GM12878 (cell line): ENCODE measurements around the gene SLC34A1. TPM values are rescaled to one million over a fixed set of nuclear protein-coding genes. Genes with fewer than 3 reads are reported as not detected.
A peak's percentile ranks its signal among the peaks of the same experiment; 100 is the strongest.

Experiments
- ASH2L ChIP-seq: fragments of 300-600, 200-600 bp; sonication (generic); IDR thresholded peaks from 2 replicates; pipeline ENCODE4 v1.6.1; 2017; ENCODE audit warnings: low read depth, mild to moderate bottlenecking, borderline replicate concordance
- ATF3 ChIP-seq: IDR thresholded peaks from 2 replicates; pipeline ENCODE4 v1.6.1; 2011; ENCODE audit warnings: low read depth, mild to moderate bottlenecking, low read length, moderate library complexity, borderline replicate concordance; ENCODE audit errors: extremely low read depth
- CUX1 ChIP-seq: IDR thresholded peaks from 2 replicates; pipeline ENCODE4 v1.6.1; 2012; ENCODE audit warnings: improper control_type of control experiment, low read depth, low read length; ENCODE audit not compliant: insufficient replicate concordance
- ELK1 ChIP-seq: IDR thresholded peaks from 2 replicates; pipeline ENCODE4 v1.6.1; 2012; ENCODE audit warnings: low read depth, low read length, improper control_type of control experiment
- ETV6 ChIP-seq, 2 experiments: fragments of 450-650 bp in 1 of 2; IDR thresholded peaks in 1 of 2; conservative IDR thresholded peaks in 1 of 2; 2 replicates each; pipeline ENCODE4 v1.6.1; 2014; ENCODE audit warnings: antibody characterized with exemption in 1 of 2, borderline replicate concordance in 1 of 2, low read depth in 1 of 2, mild to moderate bottlenecking in 1 of 2, moderate library complexity in 1 of 2
- FOXK2 ChIP-seq: fragments of 450-650 bp; IDR thresholded peaks from 2 replicates; pipeline ENCODE4 v1.6.1; 2017; ENCODE audit warnings: mild to moderate bottlenecking, moderate library complexity
- JUND ChIP-seq: IDR thresholded peaks from 2 replicates; pipeline ENCODE4 v1.6.1; 2012; ENCODE audit warnings: low read depth, mild to moderate bottlenecking, low read length, improper control_type of control experiment, moderate library complexity
- MYB ChIP-seq: fragments of 150-350 bp; IDR thresholded peaks from 2 replicates; pipeline ENCODE4 v1.6.1; 2014; ENCODE audit warnings: mild to moderate bottlenecking, low read depth, low read length, borderline replicate concordance
- PAX8 ChIP-seq: fragments of 450-650 bp; IDR thresholded peaks from 2 replicates; pipeline ENCODE4 v1.6.1; 2017; ENCODE audit warnings: mild to moderate bottlenecking, moderate library complexity
- RELB ChIP-seq: fragments of 450-650 bp; IDR thresholded peaks from 2 replicates; pipeline ENCODE4 v1.6.1; 2017; ENCODE audit warnings: low read depth, mild to moderate bottlenecking, moderate library complexity
- STAT1 ChIP-seq: fragments of 450-650 bp; conservative IDR thresholded peaks from 2 replicates; pipeline ENCODE4 v1.6.1; 2014; ENCODE audit warnings: antibody characterized with exemption, mild to moderate bottlenecking
- ZBTB33 ChIP-seq: fragments of 450-650 bp; IDR thresholded peaks from 2 replicates; pipeline ENCODE4 v1.6.1; 2017; ENCODE audit warnings: mild to moderate bottlenecking
- ZNF592 ChIP-seq: fragments of 450-650 bp; IDR thresholded peaks from 2 replicates; pipeline ENCODE4 v1.6.1; 2017; ENCODE audit warnings: mild to moderate bottlenecking, moderate library complexity
- polyA plus RNA-seq, 11 experiments: library from polyadenylated mRNA; depleted of rRNA in 4 of 11; unstranded in 6 of 11; stranded (reverse) in 5 of 11; fragments of >200 nt; fragmentation: Nextera tagmentation in 4 of 11; fragmentation: Illumina TruSeq in 1 of 11; extraction: Ambion mirVana in 4 of 11; extraction: Trizol in 1 of 11; gene quantifications; 1 replicate in 1 of 11; 2 replicates in 10 of 11; pipeline versions ENCODE4 v1.2.1 to v1.2.3, GENCODE V29; 2011 to 2016; ENCODE audit warnings: inconsistent platforms in 2 of 11, missing spikeins in 2 of 11, low read depth in 1 of 11
- total RNA-seq, 4 experiments: library from RNA; depleted of rRNA in 3 of 4; stranded (reverse); fragments of >200 nt in 3 of 4; fragmentation: Illumina TruSeq in 1 of 4; extraction: Trizol in 1 of 4; gene quantifications; 2 replicates each; pipeline versions ENCODE4 v1.2.1 to v1.2.3, GENCODE V29; 2013 to 2021

Gene SLC34A1
- total and polyA plus RNA-seq, 10 of the 15 experiments (the other 5 are each of a cell fraction or from before 2014, with no cell fraction given): 0.03 to 0.14 (median 0.09) TPM; not detected in 2

- TF ChIP-seq RELB: peak; percentile 53
- TF ChIP-seq CUX1: no peak
- no peak for TF ChIP-seq FOXK2
- TF ChIP-seq ZBTB33: no peak
- TF ChIP-seq JUND: no peak
- peak in 1 of 2 experiments; percentile 68; a peak in 2 of 4 replicates for TF ChIP-seq ETV6 (conservative IDR thresholded peaks at IDR 0.05 in 1 of 2, IDR thresholded peaks at IDR 0.05 in 1 of 2; ENCODE audit: borderline replicate concordance in 1 of 2, low read depth in 1 of 2)
- TF ChIP-seq ZNF592: no peak
- TF ChIP-seq MYB: no peak
- no peak; the same call in 1 of the 2 replicates for TF ChIP-seq ASH2L
- TF ChIP-seq STAT1: 0 out of 2 replicates have a peak, but pooled peaks have one; percentile 26
- no peak for TF ChIP-seq ATF3
- no peak for TF ChIP-seq ELK1
- no peak for TF ChIP-seq PAX8
Observed at GRCh38 chr5:177412603-177413233, 28.5 kb downstream of the SLC34A1 start (continued).
